GM21717 (cell line): ENCODE measurements around the gene CEP128.

Source experiments
- ATAC-seq: cut with Tn5 transposase; IDR thresholded peaks from one replicate; pipeline ENCODE4 v1.9.1; 2021; ENCODE audit warnings: mild to moderate bottlenecking, moderate library complexity; ENCODE audit not compliant: unreplicated experiment

CEP128 gene

DNA sequence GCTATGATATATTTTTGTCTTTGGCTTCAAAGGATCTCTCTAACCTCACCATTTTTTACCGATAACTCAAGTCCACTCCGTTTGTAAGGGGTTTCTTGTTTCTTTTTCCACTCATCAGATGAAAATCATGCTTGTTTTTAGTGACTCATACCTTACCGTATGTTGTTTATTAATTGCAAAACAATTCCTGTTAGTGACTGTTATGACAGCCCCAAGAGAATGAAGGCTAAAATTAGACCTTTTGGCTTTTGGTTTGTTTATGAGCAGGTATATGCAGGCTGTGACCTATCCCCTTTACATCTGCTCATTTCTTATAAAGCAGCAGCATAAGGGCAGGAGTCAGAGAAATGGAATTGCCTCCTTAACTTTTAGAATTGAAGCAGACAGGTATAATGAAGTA lies 319.8 kb downstream of the CEP128 start:
- peak; percentile 53 for ATAC-seq

DNA sequence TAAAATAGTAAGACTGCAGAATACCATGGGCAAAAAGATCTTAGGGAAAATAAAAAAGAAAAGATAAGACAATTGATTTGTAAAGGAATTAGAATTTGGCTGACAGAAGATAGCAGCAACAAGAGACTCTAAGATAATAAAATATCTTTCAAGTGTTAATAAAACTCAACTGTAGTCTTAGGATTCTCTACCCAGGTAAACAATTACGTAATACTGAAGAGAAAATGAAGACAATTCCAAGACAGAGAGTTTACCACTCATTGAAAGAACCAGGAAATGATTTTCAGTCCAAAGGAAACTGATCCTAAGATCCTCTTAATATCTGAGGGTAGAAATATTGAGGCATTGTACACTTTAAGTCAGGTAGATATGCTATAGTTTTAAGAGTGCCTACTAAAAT lies 321.1 kb downstream of the CEP128 start:
- ATAC-seq: no peak

DNA sequence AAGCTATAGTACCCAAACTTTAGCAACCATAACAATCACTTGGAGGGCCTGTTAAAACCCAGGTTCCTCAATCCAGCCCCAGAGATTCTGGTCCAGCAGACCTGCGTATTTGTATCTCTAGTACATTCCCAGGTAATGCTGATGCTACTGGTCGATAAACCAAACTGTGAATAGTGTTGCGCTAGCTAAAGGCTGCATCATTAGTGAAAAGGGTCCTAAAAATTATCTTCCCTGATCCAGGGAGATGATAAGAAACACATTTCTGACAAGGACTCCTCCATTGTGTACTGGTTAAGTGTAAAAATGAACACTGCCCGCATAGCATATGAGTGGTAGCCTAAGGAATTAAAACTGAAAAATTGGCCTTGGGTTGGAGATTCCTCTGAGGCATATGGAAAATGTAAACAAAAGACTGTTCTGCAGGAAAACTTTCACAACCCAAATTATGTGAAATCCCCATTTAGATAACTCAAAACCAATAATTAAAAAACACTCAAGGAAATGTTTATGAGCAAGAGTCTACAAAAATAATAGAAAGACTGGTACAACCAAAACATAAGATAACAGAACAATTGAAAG lies 322.7 kb downstream of the CEP128 start:
- ATAC-seq: no peak

DNA sequence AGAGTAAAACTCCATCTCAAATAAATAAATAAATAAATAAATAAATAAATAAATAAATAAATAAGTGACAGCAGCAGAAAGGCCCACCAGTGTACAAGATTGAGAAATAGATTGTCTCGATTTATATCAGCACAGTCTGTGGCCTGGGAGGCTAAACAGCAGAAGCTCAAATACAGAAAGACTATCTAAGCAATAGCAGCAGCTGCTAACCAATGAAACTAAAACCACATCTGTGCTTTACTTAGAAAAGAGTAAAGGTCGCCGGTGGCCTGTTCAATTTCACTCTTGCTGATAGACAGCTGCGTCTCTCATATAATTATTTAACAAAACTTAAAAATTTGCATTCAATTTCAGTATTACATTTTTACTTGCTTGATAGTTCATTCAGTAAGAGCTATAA lies 325.7 kb downstream of the CEP128 start:
- no peak for ATAC-seq

DNA sequence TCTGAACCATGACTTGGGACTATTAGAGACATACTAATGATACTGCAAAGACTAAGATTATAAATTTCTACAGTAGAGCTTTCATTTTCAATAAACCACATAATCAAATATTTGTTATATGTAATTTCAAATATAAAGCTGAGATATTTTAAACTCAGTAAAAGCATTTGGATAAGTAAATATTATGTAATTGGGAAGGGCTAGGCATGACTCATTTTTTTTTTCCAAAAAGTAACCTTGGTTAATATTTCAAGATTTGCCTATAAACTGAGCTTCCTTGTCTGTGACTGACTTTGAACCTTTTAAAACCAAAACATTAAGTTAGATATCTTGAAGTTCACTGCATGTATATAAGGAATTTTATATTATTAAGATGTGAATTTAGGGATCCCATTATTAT lies 332.5 kb downstream of the CEP128 start:
- ATAC-seq: no peak

DNA sequence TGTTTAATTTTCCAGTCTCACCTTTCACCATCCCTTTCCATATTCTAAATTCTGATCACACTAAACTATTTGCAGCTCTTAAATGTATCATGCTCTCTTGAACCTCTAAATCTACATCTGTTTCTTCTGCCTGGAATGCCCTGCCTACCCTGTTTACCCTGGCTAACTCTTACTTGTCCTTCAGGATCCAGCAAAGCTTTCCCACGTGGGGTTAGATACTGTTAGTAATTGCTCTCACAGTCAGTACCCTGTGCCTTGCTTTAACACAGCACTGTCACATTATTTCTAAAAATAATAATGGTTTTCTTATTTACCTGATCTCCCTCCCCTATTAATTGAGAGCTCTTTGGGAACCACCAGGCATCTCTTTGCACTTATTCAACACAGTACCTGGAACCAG lies 333.0 kb downstream of the CEP128 start:
- ATAC-seq: no peak

DNA sequence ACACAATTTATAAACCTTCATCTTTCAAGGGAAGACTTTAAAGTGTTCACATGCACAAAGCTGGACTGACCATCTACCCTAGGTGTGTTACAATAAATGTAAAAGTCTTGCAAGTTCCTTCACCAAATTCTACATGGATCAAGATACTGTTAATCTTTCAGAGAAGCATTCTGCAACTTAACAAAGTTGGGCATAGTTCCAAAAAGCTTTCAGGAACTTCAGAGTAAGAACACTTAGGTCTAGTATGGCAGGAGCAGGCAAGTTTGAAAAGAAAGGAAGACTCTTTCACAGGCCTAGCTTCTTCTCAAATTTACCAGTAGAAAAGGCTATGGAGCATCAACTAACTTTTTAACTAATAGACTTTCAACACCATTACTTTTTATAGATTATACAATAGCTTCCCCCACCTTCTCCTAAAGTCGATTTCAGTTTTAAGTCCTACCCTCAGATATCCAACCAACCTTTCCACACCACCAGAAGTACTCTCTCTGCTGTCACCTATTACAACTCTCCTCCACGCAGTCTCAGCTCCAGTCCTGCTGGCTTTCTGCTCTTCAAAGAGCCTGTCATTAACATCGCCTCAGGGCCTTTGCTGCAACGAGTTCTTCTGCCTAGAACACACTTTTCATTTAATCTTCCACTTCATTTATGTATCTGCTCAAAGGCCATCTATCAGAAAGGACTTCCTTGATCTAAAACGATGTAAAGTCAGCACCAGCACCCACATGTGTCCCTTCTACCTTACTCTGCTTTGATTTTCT lies 333.9 kb downstream of the CEP128 start:
- ATAC-seq: no peak

DNA sequence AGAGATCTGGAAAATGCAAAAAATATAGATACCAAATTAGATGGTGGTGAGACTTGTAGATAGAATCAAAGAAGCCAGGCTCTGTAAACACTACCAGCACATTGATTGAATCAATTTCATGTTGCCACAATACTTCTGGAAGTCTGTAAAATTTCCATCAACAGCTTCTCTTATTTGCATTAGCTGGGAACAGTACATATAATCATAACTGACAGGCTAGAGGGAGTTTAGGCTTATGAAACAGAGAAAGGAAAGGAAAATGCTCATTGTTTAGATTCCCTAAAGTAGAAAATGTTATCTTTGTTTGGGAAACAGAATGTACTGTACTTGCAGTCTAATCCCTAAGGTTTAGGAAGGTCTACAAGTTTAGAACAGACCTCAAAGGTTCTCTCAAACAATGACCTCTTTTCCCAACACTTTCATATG lies 335.2 kb downstream of the CEP128 start:
- ATAC-seq: no peak

DNA sequence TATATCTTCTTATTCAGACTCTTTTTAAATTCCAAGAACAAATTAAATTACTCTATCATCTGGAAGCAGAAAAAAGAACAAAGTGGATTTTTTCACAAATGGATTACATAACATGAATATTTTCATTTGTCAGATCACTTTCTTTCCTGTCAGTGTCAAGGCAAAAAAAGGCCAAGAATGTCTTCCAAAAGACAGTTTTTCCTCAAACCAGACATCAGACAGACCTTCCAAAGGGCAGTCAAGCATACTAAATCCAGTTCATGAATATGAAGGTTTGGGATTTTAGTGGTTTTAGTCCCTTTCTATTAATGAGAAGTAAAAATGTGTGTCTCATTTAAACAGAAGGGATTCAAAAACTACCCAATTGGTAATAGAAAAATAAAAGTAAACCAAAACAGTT lies 336.0 kb downstream of the CEP128 start:
- ATAC-seq: no peak

DNA sequence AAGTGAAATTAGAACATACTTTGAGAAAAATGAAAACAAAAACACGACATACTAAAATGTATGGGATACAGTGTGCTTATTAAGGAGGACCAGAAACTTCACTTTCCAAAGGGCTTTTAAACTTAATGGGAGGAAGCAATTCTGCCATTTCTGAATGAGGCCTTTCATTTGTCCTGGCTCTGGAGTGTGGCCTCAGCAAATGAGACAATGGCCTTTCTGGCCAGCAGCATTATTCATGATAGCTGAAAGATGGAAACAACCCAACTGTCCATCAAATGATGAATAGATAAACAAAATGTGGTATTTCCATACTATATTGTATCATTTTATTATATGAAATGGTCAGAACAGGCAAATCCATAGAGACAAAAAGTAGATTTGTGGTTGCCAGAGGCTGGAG lies 338.6 kb downstream of the CEP128 start:
- ATAC-seq: no peak

DNA sequence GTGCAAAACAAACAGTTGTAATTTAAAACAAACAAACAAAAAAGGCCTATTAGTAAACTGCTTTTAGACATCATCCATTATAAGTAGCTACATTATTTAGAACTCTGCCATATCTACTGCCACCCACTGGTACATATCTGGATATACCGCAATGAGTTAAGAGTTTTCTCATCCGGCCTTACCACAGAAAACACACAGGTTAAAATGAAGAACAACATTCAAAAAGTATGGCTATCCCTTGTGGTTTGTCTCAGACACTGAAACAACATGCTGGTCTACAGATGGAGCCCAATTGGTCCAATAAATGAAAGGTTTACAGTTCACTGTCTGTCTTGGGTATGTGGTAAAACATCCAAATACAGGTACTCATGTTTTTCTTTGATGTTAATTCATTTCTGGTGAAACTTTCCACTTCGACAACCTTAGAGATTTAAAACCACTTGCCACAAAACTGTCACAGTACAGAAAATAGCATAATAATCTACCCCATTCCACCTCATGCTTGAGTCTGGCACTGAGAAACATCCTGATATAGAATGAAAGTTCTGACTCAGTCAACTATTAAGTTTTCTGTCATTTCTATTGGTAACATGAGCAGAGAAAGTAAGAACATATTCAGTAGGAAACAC lies 354.3 kb downstream of the CEP128 start:
- ATAC-seq: peak; percentile 96

DNA sequence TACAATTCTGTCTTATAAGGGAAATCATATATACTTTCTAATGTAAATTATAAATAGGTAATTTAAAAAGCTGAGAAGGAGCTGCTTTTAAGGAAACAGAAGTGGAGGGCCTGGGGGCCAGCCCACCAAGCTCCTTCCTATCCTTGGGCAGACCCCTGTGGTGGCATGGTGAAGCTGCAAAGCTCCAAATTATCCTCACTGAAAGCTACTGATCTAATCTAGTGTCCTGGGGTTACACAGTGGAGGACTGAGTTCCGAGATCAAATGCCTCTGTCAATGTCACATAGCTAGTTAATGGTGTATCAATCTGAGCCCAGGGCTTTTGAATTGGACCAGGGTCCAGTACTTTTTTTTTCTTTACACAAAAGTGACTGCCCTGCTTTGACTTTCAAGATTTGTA lies 355.4 kb downstream of the CEP128 start:
- ATAC-seq: no peak

DNA sequence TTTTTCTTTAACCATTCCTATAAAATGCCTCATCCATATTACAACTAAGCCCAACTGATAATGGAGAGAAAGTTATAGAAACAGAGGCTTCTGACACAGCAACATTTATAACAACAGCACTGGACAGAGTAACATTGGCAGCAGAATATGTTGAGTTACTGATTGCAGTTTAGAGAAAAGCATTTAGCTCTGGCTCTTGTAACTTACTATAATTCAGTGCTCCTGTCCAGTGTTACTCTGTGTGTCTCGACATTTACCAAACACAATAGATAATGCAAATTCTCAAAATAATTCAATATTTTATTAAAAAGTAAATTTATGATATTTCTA lies 356.1 kb downstream of the CEP128 start:
- no peak for ATAC-seq

DNA sequence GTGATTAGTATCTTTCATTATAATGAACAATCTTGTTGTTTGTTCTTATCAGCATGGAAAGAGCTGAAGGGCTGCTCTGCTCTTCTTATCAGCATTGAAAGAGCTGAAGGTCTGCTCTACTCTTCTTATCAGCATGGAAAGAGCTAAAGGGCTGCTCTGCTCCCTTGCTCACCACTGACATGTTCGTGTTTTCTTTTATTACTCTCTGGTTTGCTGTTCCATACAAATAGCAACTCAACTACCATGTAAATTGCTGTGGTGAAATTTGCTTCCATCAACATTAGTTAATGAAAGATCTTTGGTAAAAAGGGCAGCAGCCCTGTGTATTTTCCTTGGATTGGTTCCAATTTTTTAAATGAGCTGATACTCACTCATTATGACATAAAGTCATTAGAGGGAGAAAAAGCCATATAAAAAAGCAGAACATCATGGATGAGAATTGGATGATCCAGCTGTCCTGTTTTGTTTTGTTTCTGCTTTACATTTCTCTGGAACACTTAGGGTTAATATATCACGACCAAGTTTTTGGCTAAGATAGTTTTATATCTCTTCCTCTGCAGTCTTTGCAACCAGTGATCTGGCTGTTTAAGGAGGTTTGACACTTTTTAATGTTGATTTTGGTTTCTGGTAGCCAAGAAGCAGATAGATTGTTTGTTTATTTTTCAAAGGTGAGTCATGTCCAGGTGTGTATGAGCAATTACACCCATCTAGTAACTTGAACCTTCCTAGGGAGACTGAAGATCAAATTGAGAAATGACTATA lies 356.6 kb downstream of the CEP128 start:
- ATAC-seq: no peak

DNA sequence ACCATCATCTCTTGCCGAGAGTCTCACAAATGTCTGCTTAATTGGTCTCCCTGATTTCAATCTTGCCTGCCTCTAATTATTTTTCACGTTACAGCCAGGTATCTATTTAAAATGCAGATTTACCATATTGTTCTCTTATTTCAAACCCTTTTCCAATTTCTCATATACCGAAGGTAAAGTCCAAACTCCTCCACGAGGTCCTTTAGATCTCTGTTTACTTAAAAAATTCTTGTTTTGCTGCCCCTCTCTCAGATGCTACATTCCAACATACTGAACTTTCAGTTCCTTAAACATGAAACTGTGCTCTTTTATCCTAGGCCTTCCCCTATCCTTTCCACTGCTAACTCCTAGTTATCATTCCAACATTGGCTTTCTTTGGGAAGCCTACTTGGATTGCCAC lies 363.9 kb downstream of the CEP128 start:
- ATAC-seq: no peak

DNA sequence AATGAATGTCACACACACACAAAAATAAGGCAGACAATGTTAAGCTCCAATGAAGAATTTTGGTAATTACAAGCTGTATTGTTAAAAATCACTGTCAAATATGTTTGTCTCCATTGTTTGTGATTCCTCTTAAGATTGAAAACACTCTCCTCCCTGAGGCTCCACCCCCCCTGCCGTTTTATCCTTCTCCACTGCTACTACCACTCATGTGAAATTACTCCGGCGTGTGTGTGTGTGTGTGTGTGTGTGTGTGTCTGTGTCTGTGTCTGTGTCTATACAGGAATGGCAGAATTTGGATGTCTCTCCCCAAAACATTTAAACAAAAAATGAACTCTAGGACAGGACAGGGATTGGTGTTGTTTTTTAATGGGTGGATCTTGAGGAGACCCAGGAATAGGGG lies 365.1 kb downstream of the CEP128 start:
- ATAC-seq: no peak

DNA sequence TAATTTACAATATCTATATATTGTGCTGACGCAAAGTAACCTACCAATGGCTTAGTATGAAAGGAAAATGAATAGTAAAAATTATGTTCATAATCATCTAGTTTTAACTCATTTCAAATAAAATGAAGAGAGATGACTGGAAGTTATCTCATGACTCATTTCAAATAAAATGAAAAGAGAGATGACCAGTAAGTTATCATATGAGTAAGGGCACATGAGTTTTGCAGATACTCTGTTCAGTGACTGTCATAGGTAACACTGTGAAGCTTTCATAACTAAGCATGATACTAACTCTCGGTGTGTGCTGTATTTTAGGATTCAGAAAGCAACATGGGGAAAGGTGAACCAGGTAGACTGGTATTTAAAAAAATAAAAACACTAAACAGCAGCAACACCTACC lies 365.8 kb downstream of the CEP128 start:
- no peak for ATAC-seq

DNA sequence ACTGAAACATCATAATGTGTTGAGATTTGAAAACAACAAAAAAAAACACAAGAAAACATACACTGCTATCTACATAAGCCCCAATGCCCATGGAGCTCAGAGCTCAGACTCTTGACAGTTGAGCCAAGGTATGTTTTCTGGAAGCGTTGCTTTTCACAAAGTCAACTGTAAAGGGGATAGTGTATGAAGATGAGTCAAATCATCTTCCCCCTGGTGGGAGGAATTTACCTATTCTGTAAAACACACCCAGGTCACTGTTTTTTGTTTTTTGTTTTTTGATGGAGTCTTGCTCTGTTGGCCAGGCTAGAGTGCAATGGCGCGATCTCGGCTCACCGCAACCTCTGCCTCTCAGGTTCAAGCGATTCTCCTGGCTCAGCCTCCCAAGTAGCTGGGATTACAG lies 368.9 kb downstream of the CEP128 start:
- ATAC-seq: no peak

DNA sequence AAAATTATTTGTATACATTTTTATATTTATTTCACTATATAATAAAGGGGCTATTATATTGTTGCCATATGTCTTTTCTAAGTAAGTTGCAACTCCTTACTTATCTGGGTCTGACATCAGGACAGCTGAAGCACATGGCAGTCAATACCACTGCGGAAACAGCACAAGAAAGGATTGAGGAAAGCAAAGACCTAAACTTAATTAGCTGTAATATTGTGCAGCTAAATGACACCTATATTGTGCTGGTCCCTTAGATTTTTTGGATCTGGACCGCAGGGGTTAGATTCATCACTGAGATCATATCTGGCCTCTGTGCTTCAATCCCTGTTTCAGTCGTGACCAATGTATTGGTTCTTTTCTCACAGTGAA lies 370.6 kb downstream of the CEP128 start:
- ATAC-seq: no peak

DNA sequence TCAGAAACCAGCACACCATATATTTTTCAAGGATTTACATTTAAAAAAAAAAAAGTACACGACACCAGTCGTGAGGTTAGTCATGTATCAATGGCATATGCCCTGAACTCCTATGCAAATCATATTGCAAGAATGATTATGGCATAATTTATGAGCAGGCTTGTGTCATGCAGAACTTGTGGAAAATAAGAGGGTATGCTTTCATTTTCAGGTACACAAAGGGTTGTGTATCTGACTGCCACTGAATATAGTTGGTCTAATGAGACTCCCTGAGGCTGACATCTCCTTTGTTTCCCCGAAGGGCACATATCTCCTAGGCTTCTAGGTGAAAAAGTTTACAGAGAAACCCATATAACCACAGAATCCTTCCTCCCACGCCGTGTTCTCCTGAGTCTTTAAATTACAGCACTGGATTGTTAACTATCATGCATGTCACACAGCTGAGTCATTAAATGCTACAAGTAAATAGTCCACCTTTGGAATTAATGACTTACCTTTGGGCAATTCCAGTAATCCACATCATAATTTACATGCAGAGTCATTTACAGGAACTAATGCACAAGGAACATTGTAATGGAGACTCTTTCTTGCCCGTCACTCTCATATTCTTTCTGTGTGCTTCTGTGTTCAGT lies 373.5 kb downstream of the CEP128 start:
- ATAC-seq: no peak

DNA sequence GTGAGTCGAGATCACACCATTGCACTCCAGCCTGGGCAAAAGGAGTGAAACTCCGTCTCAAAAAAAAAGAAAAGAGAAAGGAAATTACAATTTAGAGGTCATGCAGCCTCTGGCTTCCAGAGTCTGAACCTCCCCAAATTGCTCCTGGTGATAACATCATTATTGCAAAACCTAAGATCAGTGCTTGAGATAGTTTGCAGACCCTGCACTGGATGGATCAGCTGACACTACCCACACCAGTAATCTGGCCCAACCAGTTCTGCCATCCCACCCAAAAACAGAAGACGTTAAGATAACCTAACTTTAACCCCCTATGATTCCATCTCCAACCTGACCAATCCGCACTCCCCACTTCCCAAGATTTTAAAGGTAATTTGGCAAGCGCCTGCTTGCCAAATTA lies 376.5 kb downstream of the CEP128 start:
- no peak for ATAC-seq
